Common myeloid progenitor, CD34-positive (primary cell): ENCODE measurements around the gene RASA4B.

ENCODE experiments used
- CTCF ChIA-PET: fragments of 350-600 bp; sonication (Branson Sonifier 250); formaldehyde crosslinking; loops from one replicate; lab custom pipeline; 2021; ENCODE audit warnings: antibody characterized with exemption; lab: Charles Lee
- POLR2A ChIA-PET: fragments of 350-600 bp; sonication (Branson Sonifier 250); formaldehyde crosslinking; loops from one replicate; lab custom pipeline; 2021; ENCODE audit warnings: antibody characterized with exemption; lab: Charles Lee
- DNase-seq, 3 donors: peaks; one replicate each; pipeline versions ENCODE4 v3.0.0 to v3.0.0-alpha.2; 2013
- H3K27ac ChIP-seq, 2 experiments: 1 replicate in 1 of 2; 2 replicates in 1 of 2; pipeline ENCODE4 v1.7.0; 2013; ENCODE audit warnings: inconsistent platforms in 2 of 2, low read length in 2 of 2, mild to moderate bottlenecking in 2 of 2, low read depth in 1 of 2, moderate library complexity in 1 of 2; ENCODE audit not compliant: severe bottlenecking in 2 of 2, insufficient read depth in 1 of 2, poor library complexity in 1 of 2
- H3K27me3 ChIP-seq, 5 experiments: replicated peaks in 2 of 5; 1 replicate in 3 of 5; 2 replicates in 2 of 5; pipeline versions ENCODE4 v1.6.1 to v1.7.0; 2013; ENCODE audit warnings: low read length in 4 of 5, mild to moderate bottlenecking in 2 of 5, moderate library complexity in 2 of 5, inconsistent platforms in 1 of 5; ENCODE audit not compliant: insufficient read depth in 5 of 5, control insufficient read depth in 4 of 5
- H3K36me3 ChIP-seq, 4 experiments: 1 replicate in 2 of 4; 2 replicates in 2 of 4; pipeline versions ENCODE4 v1.6.1 to v1.7.0; 2013; ENCODE audit warnings: low read length in 3 of 4, control low read depth in 1 of 4, mild to moderate bottlenecking in 1 of 4; ENCODE audit not compliant: control insufficient read depth in 4 of 4, insufficient read depth in 4 of 4
- H3K4me1 ChIP-seq, 4 experiments: 1 replicate in 3 of 4; 2 replicates in 1 of 4; pipeline versions ENCODE4 v1.6.1 to v1.7.1; 2013; ENCODE audit warnings: low read length in 3 of 4, mild to moderate bottlenecking in 3 of 4, control low read depth in 1 of 4, inconsistent platforms in 1 of 4, moderate library complexity in 1 of 4; ENCODE audit not compliant: control insufficient read depth in 4 of 4, insufficient read depth in 4 of 4; ENCODE audit errors: control extremely low read depth in 1 of 4
- H3K4me3 ChIP-seq, 7 experiments: 1 replicate in 4 of 7; 2 replicates in 3 of 7; pipeline versions ENCODE4 v1.5.1 to v1.7.0; 2013; ENCODE audit warnings: mild to moderate bottlenecking in 7 of 7, low read length in 6 of 7, moderate library complexity in 6 of 7, inconsistent platforms in 2 of 7, low read depth in 2 of 7, control low read depth in 1 of 7; ENCODE audit not compliant: insufficient read depth in 4 of 7, control insufficient read depth in 1 of 7; ENCODE audit errors: extremely low read depth in 1 of 7
- H3K9me3 ChIP-seq, 5 experiments: 1 replicate in 4 of 5; 2 replicates in 1 of 5; pipeline versions ENCODE4 v1.6.1 to v1.7.1; 2013; ENCODE audit warnings: low read length in 4 of 5, mild to moderate bottlenecking in 2 of 5, inconsistent platforms in 1 of 5, low read depth in 1 of 5, moderate library complexity in 1 of 5; ENCODE audit not compliant: control insufficient read depth in 4 of 5, insufficient read depth in 2 of 5; ENCODE audit errors: control extremely low read depth in 1 of 5
- WGBS: methylation state at CpG from one replicate; pipeline ENCODE4 v1.1.5; 2013; ENCODE audit not compliant: insufficient coverage; 5-methylcytosine and 5-hydroxymethylcytosine counted together

RASA4B gene

GRCh38 chr7:102471791-102472125 is 45.8 kb downstream of the RASA4B start:
- ChIA-PET POLR2A (interaction anchor here (0.6 kb wide), 1 partner anchor 72 kb away, joined by 3 read pairs; no protein-coding TSS in a partner anchor), CTCF (interaction anchor here (1.2 to 63.4 kb wide), 2 partner anchors 10 to 53 kb away, joined by 3 to 1488 read pairs; partner anchors contain the start of genes ORAI2 and PRKRIP1)
- peaks cover 3 to 45% (median 32%) of the 10 kb centered on the region in 4 experiments for H3K36me3 ChIP-seq
- H3K9me3 ChIP-seq, result no peaks in the 10 kb centered on the region
- no peak for DNase-seq
- no peak overlapping the region for H3K27ac ChIP-seq
- WGBS, result 96% methylated on average over 5 of the region's 6 CpGs
- no peak overlapping the region for H3K4me3 ChIP-seq
- no peaks in the 10 kb centered on the region for H3K4me1 ChIP-seq
- H3K27me3 ChIP-seq, result no peaks in the 10 kb centered on the region

GRCh38 chr7:102469972-102470825 is 47.4 kb downstream of the RASA4B start:
- no peaks in the 10 kb centered on the region for H3K27me3 ChIP-seq
- H3K4me1 ChIP-seq, result peaks cover 0 to 10% (median 8%) of the 10 kb centered on the region in 4 experiments
- DNase-seq, result no peak
- H3K27ac ChIP-seq, result peak overlapping the region in 1 of 2 experiments; percentile 2
- ChIA-PET CTCF (interaction anchor here (1.2 to 63.4 kb wide), 2 partner anchors 8 to 51 kb away, joined by 3 to 1488 read pairs; partner anchors contain the start of genes ORAI2 and PRKRIP1), POLR2A (no interaction called here)
- H3K4me3 ChIP-seq, result no peak overlapping the region
- H3K9me3 ChIP-seq, result no peaks in the 10 kb centered on the region
- peaks cover 3 to 45% (median 32%) of the 10 kb centered on the region in 4 experiments for H3K36me3 ChIP-seq
- WGBS, result 88% methylated on average over 14 of the region's 20 CpGs

DNA sequence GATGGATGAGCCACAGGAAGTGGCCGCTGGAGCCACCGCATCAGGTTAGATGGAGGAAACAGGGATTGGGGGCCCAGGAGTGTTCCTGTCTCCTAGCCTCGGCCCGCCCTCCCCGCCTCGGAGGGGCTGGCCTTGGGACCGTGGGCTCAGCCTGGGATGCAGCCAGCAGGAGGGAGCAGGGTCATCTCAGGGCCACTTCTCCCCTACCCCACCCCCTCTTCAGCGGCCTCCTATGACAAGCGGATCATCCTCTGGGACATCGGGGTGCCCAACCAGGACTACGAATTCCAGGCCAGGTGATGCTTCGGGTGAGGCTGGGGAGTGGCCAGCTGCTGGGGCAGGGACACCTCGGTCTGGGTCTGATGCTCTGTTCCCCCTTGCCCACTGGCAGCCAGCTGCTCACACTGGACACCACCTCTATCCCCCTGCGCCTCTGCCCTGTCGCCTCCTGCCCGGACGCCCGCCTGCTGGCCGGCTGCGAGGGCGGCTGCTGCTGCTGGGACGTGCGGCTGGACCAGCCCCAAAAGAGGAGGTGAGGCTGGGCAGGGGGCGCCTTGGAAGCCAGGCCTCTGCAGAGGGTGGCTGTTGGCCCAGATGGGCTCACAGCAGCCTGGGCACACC is 48.1 kb downstream of the RASA4B start:
- peaks cover 0 to 11% (median 9%) of the 10 kb centered on the region in 4 experiments for H3K4me1 ChIP-seq
- H3K27ac ChIP-seq, result no peak overlapping the region
- H3K9me3 ChIP-seq, result no peaks in the 10 kb centered on the region
- no peak overlapping the region for H3K4me3 ChIP-seq
- peaks cover 3 to 45% (median 32%) of the 10 kb centered on the region in 4 experiments for H3K36me3 ChIP-seq
- 95% methylated on average over 23 of the region's 24 CpGs for WGBS
- H3K27me3 ChIP-seq, result no peaks in the 10 kb centered on the region
- no peak for DNase-seq
- POLR2A ChIA-PET, result no interaction called here
- CTCF ChIA-PET, result interaction anchor here (63.4 kb wide), 1 partner anchor 51 kb away, joined by 1488 read pairs; the partner anchor contains the start of genes ORAI2 and PRKRIP1

GRCh38 chr7:102468478-102469350 is 48.9 kb downstream of the RASA4B start:
- CTCF ChIA-PET, result interaction anchor here (1.1 to 63.4 kb wide), 3 partner anchors 12 to 81 kb away, joined by 3 to 1488 read pairs (median 5); partner anchors contain the start of genes ORAI2 and PRKRIP1
- DNase-seq, result no peak
- H3K4me1 ChIP-seq, result peaks cover 5 to 19% (median 15%) of the 10 kb centered on the region in 4 experiments
- H3K36me3 ChIP-seq, result peaks cover 3 to 43% (median 31%) of the 10 kb centered on the region in 4 experiments
- WGBS, result 95% methylated on average over 28 of the region's 40 CpGs
- H3K27ac ChIP-seq, result no peak overlapping the region
- POLR2A ChIA-PET, result no interaction called here
- H3K27me3 ChIP-seq, result no peaks in the 10 kb centered on the region
- no peak overlapping the region for H3K4me3 ChIP-seq
- no peaks in the 10 kb centered on the region for H3K9me3 ChIP-seq

GRCh38 chr7:102467581-102468477 is 49.7 kb downstream of the RASA4B start:
- DNase-seq, result no peak
- Histone ChIP-seq H3K4me1 (peaks cover 5 to 20% (median 18%) of the 10 kb centered on the region in 4 experiments), H3K27ac (no peak overlapping the region), H3K4me3 (no peak overlapping the region), H3K27me3 (no peaks in the 10 kb centered on the region), H3K36me3 (peaks cover 3 to 35% (median 23%) of the 10 kb centered on the region in 4 experiments), H3K9me3 (no peaks in the 10 kb centered on the region)
- CTCF ChIA-PET, result interaction anchor here (0.7 to 63.4 kb wide), 7 partner anchors 11 to 1965 kb away, joined by 3 to 1488 read pairs (median 4); partner anchors contain the start of genes ORAI2 and PRKRIP1
- POLR2A ChIA-PET, result no interaction called here
- 97% methylated on average over 19 of the region's 24 CpGs for WGBS

GRCh38 chr7:102466097-102466496 is 51.5 kb downstream of the RASA4B start:
- CTCF ChIA-PET, result interaction anchor here (1.4 to 63.4 kb wide), 2 partner anchors 15 to 47 kb away, joined by 5 to 1488 read pairs; partner anchors contain the start of genes ORAI2 and PRKRIP1
- Histone ChIP-seq H3K4me1 (peaks cover 5 to 20% (median 18%) of the 10 kb centered on the region in 4 experiments), H3K27me3 (no peaks in the 10 kb centered on the region), H3K27ac (no peak overlapping the region), H3K4me3 (peak overlapping the region in 5 of 7 experiments; percentile 27 to 100 (median 96)), H3K9me3 (no peaks in the 10 kb centered on the region), H3K36me3 (peaks cover 3 to 20% (median 15%) of the 10 kb centered on the region in 4 experiments)
- no peak for DNase-seq
- WGBS, result 100% methylated on average over 2 of the region's 7 CpGs
- POLR2A ChIA-PET, result no interaction called here
